Measurements from ENCODE around the gene FADS1. TPM values are rescaled to one million over a fixed set of nuclear protein-coding genes. Genes with fewer than 3 reads are reported as not detected.

FADS1 gene
- total and polyA plus RNA-seq, 2 experiments from 2014 or later, result 74.9 to 119 TPM

- TF ChIP-seq ZNF462 (CRISPR knock-in tag; IDR thresholded peaks at IDR 0.05) (no peak), EZH2phosphoT487 (IDR thresholded peaks at IDR 0.05; ENCODE audit: unreplicated experiment) (no peak), POLR2AphosphoS5 (IDR thresholded peaks at IDR 0.05; ENCODE audit: low read depth) (no peak), REST (IDR thresholded peaks at IDR 0.05; ENCODE audit: unreplicated experiment) (no peak)
These were observed 46.7 kb downstream of the FADS1 start (continued) for GRCh38 chr11:61769946-61770683.
